Measurements from ENCODE around the gene CXCL14. TPM values are rescaled to one million over a fixed set of nuclear protein-coding genes. Genes with fewer than 3 reads are reported as not detected.

CXCL14 gene
- total RNA-seq, 1 experiment from 2014 or later: not detected

- ChIA-PET POLR2A (no interaction called here), CTCF (no interaction called here)
- no peaks in the 10 kb centered on the region for H3K9me3 ChIP-seq (ENCODE audit: control insufficient read depth, insufficient read depth, low read depth, low read length)
- no peaks in the 10 kb centered on the region for H3K36me3 ChIP-seq (ENCODE audit: control insufficient read depth, insufficient read depth, low read length)
- TF ChIP-seq CTCF (IDR thresholded peaks at IDR 0.05): no peak
- no peak for TF ChIP-seq REST (IDR thresholded peaks at IDR 0.05; ENCODE audit: insufficient read depth in 1 of 2, low read depth in 2 of 2, low read length in 1 of 2)
- no peak for TF ChIP-seq POLR2AphosphoS5 (IDR thresholded peaks at IDR 0.05; ENCODE audit: low read depth, low read length)
- TF ChIP-seq TCF7L2 (IDR thresholded peaks at IDR 0.05; ENCODE audit: low read depth, low read length): no peak
- TF ChIP-seq SIN3A (IDR thresholded peaks at IDR 0.05; ENCODE audit: borderline replicate concordance, insufficient read depth, low read depth, low read length): no peak
- intact Hi-C loops (cut with micrococcal nuclease; ENCODE audit: unreplicated experiment) (no loop called here), in situ Hi-C loops (cut with HindIII; ENCODE audit: low pct_unique_long_range_greater_than_20kb, low sequenced_read_pairs) (no loop called here)
- no peak overlapping the region for H3K4me3 ChIP-seq (ENCODE audit: low read depth in 2 of 2, low read length in 2 of 2)
- DNase-seq (ENCODE audit: low read depth, low spot score) (no peak), ATAC-seq (no peak)
- H3K27ac ChIP-seq (ENCODE audit: low read length): no peak overlapping the region
- no peaks in the 10 kb centered on the region for H3K4me1 ChIP-seq (ENCODE audit: control insufficient read depth, insufficient read depth, low read length)
- no TSS peak for BruUV-seq (replicated peaks)
- H3K27me3 ChIP-seq (ENCODE audit: control insufficient read depth, insufficient read depth, low read length): peaks cover 8% of the 10 kb centered on the region
Measured at GRCh38 chr5:135601466-135601865, 22.7 kb upstream of the CXCL14 start.

- no peak for TF ChIP-seq CTCF (IDR thresholded peaks at IDR 0.05)
- TF ChIP-seq POLR2AphosphoS5 (IDR thresholded peaks at IDR 0.05; ENCODE audit: low read depth, low read length): no peak
- TF ChIP-seq SIN3A (IDR thresholded peaks at IDR 0.05; ENCODE audit: borderline replicate concordance, insufficient read depth, low read depth, low read length): no peak
- no peak for TF ChIP-seq TCF7L2 (IDR thresholded peaks at IDR 0.05; ENCODE audit: low read depth, low read length)
- no peak for TF ChIP-seq REST (IDR thresholded peaks at IDR 0.05; ENCODE audit: insufficient read depth in 1 of 2, low read depth in 2 of 2, low read length in 1 of 2)
- BruUV-seq (replicated peaks): no TSS peak
- ChIA-PET CTCF (no interaction called here), POLR2A (no interaction called here)
- DNase-seq (ENCODE audit: low read depth, low spot score) (no peak), ATAC-seq (no peak)
- H3K27me3 ChIP-seq (ENCODE audit: control insufficient read depth, insufficient read depth, low read length): peaks cover 8% of the 10 kb centered on the region
- in situ Hi-C loops (cut with HindIII; ENCODE audit: low pct_unique_long_range_greater_than_20kb, low sequenced_read_pairs) (no loop called here), intact Hi-C loops (cut with micrococcal nuclease; ENCODE audit: unreplicated experiment) (no loop called here)
- H3K4me1 ChIP-seq (ENCODE audit: control insufficient read depth, insufficient read depth, low read length): no peaks in the 10 kb centered on the region
- H3K27ac ChIP-seq (ENCODE audit: low read length): no peak overlapping the region
- no peak overlapping the region for H3K4me3 ChIP-seq (ENCODE audit: low read depth in 2 of 2, low read length in 2 of 2)
- H3K9me3 ChIP-seq (ENCODE audit: control insufficient read depth, insufficient read depth, low read depth, low read length): no peaks in the 10 kb centered on the region
- H3K36me3 ChIP-seq (ENCODE audit: control insufficient read depth, insufficient read depth, low read length): no peaks in the 10 kb centered on the region
Measured at GRCh38 chr5:135600971-135601381, 22.2 kb upstream of the CXCL14 start.

All from Panc1 (cell line).